Thyroid gland (tissue), 4 donors: ENCODE measurements around the gene F13B.

Experiments used
- CTCF ChIP-seq, 6 experiments: fragments of 200-600 bp in 3 of 6; fragments of 450-650 bp in 3 of 6; sonication (generic) in 3 of 6; IDR thresholded peaks; one replicate each; pipeline ENCODE4 v1.5.1; 2016 to 2019; ENCODE audit warnings: antibody characterized with exemption in 6 of 6, mild to moderate bottlenecking in 2 of 6, inconsistent platforms in 1 of 6, moderate library complexity in 1 of 6
- POLR2A ChIP-seq, 2 donors: fragments of 450-650 bp; IDR thresholded peaks; one replicate each; pipeline ENCODE4 v1.6.1; 2017; ENCODE audit warnings: antibody characterized with exemption in 2 of 2, mild to moderate bottlenecking in 2 of 2, moderate library complexity in 1 of 2

- TF ChIP-seq CTCF (IDR thresholded peaks at IDR 0.05) (no peak), POLR2A (IDR thresholded peaks at IDR 0.05) (no peak)
These were observed 24.3 kb downstream of the F13B start for GRCh38 chr1:197042676-197043341.
